Neural crest cell (in vitro differentiated cells): Measurements from ENCODE around the gene CCER1. TPM values are rescaled to one million over a fixed set of nuclear protein-coding genes. Genes with fewer than 3 reads are reported as not detected.

Experiments used
- DNase-seq: peaks from one replicate; pipeline ENCODE4 v3.0.0; 2021; ENCODE audit warnings: low read depth, mixed read lengths, low spot score
- H3K27ac Mint-ChIP-seq: one replicate; pipeline ENCODE4 v1.8.0; 2021; ENCODE audit warnings: mild to moderate bottlenecking, mixed read lengths; ENCODE audit not compliant: unreplicated experiment
- H3K27me3 Mint-ChIP-seq: 2 replicates; pipeline ENCODE4 v1.8.0; 2021; ENCODE audit warnings: low read depth, mild to moderate bottlenecking, mixed read lengths
- H3K36me3 Mint-ChIP-seq: 2 replicates; pipeline ENCODE4 v1.8.0; 2021; ENCODE audit warnings: low read depth, mild to moderate bottlenecking, mixed read lengths
- H3K4me1 Mint-ChIP-seq: 2 replicates; pipeline ENCODE4 v1.8.0; 2021; ENCODE audit warnings: mixed read lengths
- H3K4me3 Mint-ChIP-seq: one replicate; pipeline ENCODE4 v1.8.0; 2021; ENCODE audit warnings: mild to moderate bottlenecking, mixed read lengths
- H3K9me3 Mint-ChIP-seq: 2 replicates; pipeline ENCODE4 v1.8.0; 2021; ENCODE audit warnings: mixed read lengths
- CTCF ChIP-seq: fragments of 200-600 bp; sonication (generic); conservative IDR thresholded peaks from 2 replicates; pipeline ENCODE4 v1.5.0; 2021; ENCODE audit warnings: antibody characterized with exemption, mild to moderate bottlenecking
- total RNA-seq: library from RNA; stranded (reverse); gene quantifications from 2 replicates; pipeline ENCODE4 v1.2.1, GENCODE V29; 2021

CCER1 gene
- total RNA-seq, 1 donor from 2014 or later: not detected

GRCh38 chr12:90959538-90960139, 4.7 kb upstream of the CCER1 start:
- Mint-ChIP-seq H3K4me3 (no peak overlapping the region), H3K27me3 (no peaks in the 10 kb centered on the region), H3K9me3 (no peaks in the 10 kb centered on the region), H3K4me1 (peaks cover 6% of the 10 kb centered on the region), H3K36me3 (no peaks in the 10 kb centered on the region), H3K27ac (no peak overlapping the region)
- DNase-seq: peak; percentile 14
- peak; percentile 76 for TF ChIP-seq CTCF

DNA sequence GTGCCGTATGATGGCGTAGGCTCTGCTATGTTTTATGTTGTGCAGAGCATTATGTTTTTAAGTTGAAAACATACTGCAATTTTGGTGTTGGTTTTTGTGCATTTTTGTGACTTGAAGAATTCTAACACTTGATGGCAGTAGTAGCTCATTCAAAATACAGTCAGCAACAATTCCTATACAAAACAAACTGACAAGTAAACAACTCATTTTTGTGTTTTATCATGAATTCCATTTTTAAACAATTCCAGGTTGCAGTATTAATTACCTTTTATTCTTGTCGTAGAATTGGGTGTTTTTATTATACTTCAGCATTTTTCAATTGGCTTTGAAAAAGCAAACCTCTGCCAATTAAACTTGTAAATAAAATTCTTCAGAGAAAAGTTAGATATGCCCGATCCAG, 4.1 kb upstream of the CCER1 start:
- no peaks in the 10 kb centered on the region for H3K9me3 Mint-ChIP-seq
- H3K27me3 Mint-ChIP-seq: no peaks in the 10 kb centered on the region
- no peak overlapping the region for H3K4me3 Mint-ChIP-seq
- H3K36me3 Mint-ChIP-seq: no peaks in the 10 kb centered on the region
- H3K4me1 Mint-ChIP-seq: peaks cover 6% of the 10 kb centered on the region
- no peak for DNase-seq
- H3K27ac Mint-ChIP-seq: no peak overlapping the region
- TF ChIP-seq CTCF: peak; percentile 19

- no peak for DNase-seq
- peaks cover 6% of the 10 kb centered on the region for H3K4me1 Mint-ChIP-seq
- H3K9me3 Mint-ChIP-seq: no peaks in the 10 kb centered on the region
- H3K36me3 Mint-ChIP-seq: no peaks in the 10 kb centered on the region
- TF ChIP-seq CTCF: no peak
- H3K27ac Mint-ChIP-seq: no peak overlapping the region
- H3K27me3 Mint-ChIP-seq: no peaks in the 10 kb centered on the region
- H3K4me3 Mint-ChIP-seq: no peak overlapping the region
Measured at GRCh38 chr12:90958347-90958746, 3.4 kb upstream of the CCER1 start.

GRCh38 chr12:90954428-90954827, 548 bp downstream of the CCER1 start:
- TF ChIP-seq CTCF: no peak
- Mint-ChIP-seq H3K27ac (no peak overlapping the region), H3K9me3 (peaks cover 3% of the 10 kb centered on the region), H3K27me3 (no peaks in the 10 kb centered on the region), H3K4me1 (peaks cover 1% of the 10 kb centered on the region), H3K36me3 (no peaks in the 10 kb centered on the region), H3K4me3 (no peak overlapping the region)
- no peak for DNase-seq

DNA sequence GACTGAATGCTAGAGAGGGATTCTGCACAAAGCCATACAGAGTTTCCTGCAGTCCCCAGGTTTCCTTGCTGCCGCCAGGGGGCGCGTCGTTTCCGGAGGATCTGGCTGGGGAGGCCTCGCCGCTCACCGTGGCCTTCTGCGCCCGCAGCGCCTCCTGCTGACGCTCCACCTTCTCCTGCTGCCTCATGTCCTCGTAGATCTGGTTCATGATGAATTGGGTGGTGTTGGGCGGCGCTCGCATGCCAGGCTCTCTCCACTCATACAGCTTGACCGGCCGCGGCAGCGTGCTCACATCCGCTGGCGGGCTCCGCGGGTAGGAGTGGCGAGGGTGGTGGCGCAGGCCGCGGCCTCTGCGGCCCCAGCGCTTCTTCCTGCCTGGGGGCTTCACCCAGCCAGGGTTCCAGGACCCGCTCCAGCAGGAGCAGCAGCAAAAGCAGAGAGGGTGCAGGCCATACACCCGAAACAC, 987 bp downstream of the CCER1 start:
- peak; percentile 52 for TF ChIP-seq CTCF
- Mint-ChIP-seq H3K27me3 (no peaks in the 10 kb centered on the region), H3K4me1 (no peaks in the 10 kb centered on the region), H3K9me3 (peaks cover 3% of the 10 kb centered on the region), H3K36me3 (no peaks in the 10 kb centered on the region), H3K4me3 (no peak overlapping the region), H3K27ac (no peak overlapping the region)
- no peak for DNase-seq
